Stimulated activated CD4-positive, alpha-beta T cell treated with anti-CD3 and anti-CD28 coated beads, Interleukin-12 subunit alpha, Interleukin-12 subunit beta, amount 100 ng/mL, for 4 hours (primary cell): Measurements from ENCODE around the gene HACD2.

Experiments
- DNase-seq: peaks from one replicate; pipeline ENCODE4 v3.0.0-alpha.2; 2020

Gene HACD2

DNA sequence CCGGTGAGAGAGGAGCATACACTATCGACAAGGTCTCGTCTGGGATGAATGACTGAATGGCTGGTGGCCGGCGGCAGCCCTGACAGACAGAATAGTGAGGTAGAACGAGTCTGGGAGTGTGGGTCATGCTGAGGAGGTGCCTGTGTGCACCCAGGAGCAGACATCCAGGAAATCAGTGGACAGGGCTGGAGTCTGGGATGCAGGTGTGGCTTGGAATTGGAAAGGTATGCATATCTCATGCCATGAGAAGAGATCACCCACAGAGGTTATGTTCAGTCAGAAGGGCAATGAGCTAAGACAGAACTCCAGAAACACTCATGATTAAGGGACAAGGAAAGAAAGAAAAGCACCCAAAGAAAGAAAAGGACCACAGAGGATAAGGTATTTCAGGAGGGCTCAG is 20.8 kb downstream of the HACD2 start:
- DNase-seq: no peak

DNA sequence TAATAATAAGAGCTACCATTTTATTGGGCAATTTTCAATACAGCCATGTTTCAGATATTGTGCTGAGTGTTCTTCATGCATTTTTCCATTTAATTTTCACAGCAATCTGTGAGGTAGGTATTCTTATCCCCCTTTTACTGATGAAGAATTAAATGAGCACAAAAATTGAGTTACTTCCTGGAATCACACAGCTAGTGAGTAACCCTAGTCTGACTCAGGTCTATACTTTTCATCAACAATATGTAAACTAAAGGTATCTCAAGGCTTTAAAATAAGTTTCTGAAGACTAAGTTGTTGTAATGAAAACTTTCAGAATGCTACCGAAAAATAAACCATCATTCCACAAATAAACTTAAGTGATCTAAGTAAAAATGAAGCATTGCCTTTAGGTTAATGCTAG is 22.3 kb downstream of the HACD2 start:
- DNase-seq: no peak

DNA sequence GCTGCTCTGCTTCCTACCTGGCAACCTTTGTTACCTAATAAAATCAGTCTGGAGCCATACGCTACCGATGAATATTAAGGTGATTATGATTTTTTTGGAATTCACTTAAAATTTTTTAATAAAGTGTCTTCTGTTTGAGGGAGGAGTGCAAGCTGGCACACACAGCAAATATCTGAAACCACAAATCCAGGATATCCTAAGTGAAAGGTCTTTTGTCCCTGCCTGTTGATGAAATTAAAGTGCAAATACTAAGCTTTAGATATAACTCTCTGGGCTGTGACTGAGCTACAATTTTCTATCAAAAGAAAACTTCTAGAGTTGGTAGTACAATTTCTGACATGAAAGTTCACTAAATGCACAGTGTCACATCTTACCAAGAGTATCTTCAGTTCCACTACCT is 23.7 kb downstream of the HACD2 start:
- DNase-seq: no peak

DNA sequence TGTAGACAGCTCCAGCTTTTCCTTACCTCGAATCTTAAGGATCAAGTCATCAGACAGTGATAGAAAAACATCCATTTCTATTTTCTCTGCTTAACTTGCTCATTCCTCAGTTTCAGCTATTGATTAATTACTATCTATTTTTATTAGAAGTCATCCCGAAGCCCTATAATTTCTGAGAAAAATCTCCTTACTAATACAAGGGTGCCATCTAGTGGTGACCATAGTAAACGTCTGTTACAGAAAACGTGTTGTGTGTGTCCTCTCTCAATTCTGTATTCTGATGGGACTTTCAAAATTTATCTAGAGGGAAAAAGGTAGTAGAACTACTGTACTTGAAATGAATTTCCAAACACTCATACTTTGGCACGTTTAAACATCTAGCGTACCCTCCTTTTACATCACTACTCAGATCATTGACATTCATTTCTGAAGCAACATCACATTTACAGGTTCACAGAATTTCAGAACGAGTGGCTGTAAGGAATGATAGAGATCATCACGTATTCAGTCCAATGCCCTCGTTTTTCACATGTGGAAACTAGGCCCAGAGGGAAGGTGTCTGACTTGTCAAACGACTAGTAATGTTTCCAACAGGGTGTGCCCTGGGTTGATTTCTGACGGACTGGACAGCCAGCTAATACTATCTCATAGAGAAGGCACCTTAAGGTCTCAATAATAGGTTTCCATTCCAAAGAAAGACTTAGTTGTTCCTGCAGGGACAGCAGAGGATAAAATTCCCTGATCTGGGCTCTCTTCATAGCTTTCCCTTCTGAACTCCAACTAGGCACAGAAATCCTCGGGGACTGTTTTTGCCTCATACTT is 25.6 kb downstream of the HACD2 start:
- no peak for DNase-seq

DNA sequence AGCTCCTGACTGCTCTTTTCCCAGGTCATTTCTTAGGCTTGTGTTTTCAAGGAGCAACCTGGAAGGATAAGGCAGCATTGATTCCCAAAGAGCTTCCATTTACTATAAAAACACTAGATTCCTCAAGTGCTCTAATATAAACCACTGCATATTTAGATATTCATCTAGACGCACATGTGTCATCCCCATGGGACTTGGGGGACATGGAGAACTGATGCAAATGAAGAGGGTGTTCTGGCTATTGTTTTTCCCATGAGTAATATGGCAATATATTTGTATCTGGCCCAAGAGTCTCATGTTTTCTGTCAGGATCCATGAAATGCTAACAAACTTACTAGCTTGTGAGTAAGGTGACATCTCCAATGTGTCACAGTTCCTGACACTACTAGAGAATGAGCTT is 31.3 kb downstream of the HACD2 start:
- DNase-seq: no peak

DNA sequence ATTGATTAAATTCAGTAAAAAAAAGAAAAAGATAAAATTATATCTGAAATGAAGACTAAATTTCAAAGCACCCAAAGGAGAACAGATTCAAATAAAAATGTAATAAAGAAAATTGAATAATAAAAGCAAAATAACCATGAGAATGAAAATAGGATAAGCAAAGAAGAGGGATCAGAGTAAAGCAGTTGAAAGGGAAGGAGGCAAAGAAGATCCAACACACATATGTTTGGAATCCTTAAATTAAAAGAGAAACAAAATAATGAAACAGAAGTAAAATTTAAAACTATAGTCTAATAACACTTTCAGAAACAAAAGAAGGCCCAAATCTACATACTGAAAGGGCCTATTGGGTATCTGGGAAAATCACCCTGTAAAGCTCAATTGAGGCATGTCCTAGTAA is 32.1 kb downstream of the HACD2 start:
- DNase-seq: no peak

DNA sequence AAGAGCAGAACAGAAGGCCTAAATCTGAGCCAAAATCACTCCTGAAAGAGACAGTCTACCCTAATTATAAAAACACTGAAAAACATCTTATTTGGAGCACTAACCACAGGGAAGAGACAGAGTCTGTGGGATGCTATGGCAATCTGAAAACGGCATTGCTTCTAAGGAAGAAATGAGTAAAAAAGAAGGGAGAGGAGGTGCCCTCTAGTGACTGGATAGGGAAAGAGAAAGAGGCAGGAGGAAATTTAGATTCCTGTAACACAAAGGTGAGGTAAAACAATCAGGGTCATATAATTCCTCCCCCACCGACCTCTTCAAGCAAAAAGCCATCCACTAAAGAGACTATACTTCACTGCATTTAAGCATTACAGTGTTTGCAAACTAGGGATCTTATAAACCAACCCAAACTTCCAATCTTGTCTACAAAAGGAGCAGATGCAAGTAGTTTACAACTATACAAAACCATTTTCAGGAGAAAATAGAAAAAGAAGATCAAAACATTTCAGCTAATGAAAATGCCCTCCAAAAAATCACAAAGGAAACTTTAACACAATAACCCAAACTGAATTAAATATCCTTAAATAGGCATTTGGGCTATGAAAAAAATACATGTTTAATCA is 32.6 kb downstream of the HACD2 start:
- DNase-seq: no peak

DNA sequence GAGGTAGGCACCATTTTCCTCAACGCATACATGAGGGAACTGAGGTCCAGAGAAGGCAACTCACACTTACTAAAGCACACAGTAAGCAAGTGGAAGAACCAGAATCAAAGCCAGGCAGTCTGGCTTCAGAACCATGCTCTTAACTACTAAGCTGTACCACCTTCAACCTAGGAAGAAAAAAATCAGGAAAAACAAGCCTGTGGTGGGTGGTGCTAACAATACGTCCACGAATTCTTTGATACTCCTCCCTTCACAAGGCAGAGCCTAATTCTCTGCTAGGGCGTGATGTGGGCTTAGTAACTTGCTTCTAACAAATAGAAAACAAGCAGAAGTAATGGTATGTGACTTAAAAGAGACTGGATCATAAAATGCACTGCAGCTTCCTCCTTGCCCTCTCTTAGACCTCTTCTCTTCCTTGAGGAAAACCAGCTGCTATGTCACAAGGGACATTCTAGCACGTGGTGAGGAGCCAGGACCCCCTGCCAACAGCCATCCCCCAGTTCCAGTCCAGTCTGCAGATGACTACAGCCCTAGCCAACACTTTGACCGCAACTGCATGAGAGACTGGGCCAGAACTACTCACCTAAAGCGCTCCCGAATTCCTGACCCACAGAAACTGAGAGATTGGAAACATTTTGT is 36.9 kb downstream of the HACD2 start:
- no peak for DNase-seq

DNA sequence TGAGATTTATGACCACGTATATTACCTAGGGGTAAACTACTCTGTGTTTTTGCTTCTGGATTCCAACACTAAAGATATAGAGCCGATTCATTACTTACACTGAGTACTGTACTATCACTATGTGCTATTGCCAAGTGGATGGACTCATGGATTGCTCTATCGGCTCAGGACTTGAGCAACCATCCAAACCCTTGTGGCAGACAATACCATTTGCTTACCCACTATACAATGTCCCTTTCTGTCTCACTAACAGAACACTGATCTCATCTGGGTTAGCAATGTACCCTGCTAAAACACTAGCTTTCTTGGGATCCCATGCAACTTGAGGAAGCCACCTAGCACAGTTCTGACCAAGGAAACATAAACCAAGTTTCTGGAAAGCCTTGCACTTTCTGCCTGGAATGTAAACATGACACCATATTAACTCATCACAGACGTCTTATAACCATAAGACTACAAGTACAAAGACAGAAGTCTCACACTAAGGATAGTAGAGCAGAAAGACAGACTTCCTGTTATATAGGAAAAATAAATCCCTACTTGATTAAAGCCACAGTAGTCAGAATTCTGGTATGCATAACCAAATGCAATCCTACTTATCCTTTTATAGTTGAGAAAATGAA is 38.6 kb downstream of the HACD2 start:
- no peak for DNase-seq

DNA sequence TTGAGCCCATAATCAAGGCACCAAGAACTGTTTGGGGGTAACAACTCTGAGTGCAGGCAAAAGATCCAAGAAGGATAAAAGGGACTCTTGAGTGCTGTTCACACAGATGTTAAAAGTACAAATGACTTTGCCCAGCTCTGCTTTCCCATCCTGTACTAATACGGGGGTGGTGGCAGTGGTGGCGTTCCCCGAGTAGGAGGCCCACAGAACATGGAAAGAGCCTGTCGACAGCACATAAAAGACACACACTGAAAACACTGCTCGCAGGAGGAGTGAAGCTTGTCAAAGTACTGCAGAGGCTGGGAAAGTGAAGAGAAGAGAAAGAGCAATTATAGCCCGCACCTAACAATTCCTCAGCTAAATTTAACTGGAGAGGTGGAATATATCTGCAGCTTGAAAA is 40.9 kb downstream of the HACD2 start:
- no peak for DNase-seq

DNA sequence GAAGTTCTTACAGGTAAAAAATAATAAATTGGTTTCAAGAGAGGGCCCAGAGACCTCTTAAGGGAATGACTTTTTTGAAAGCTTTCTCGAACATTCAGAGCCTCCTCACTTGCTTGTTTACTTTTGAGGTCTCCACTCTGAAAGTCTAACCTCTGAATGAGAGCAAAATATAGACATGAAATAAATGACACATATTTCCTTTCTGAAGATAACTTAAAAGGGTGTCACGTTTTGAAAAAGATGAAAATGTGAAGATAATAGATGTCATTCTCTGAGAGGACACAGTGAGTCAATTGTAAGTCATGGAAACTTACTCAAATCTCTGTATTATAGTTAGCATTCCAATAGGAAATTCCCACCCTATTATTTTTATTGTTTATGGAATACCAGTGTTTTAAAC is 44.6 kb downstream of the HACD2 start:
- DNase-seq: no peak

DNA sequence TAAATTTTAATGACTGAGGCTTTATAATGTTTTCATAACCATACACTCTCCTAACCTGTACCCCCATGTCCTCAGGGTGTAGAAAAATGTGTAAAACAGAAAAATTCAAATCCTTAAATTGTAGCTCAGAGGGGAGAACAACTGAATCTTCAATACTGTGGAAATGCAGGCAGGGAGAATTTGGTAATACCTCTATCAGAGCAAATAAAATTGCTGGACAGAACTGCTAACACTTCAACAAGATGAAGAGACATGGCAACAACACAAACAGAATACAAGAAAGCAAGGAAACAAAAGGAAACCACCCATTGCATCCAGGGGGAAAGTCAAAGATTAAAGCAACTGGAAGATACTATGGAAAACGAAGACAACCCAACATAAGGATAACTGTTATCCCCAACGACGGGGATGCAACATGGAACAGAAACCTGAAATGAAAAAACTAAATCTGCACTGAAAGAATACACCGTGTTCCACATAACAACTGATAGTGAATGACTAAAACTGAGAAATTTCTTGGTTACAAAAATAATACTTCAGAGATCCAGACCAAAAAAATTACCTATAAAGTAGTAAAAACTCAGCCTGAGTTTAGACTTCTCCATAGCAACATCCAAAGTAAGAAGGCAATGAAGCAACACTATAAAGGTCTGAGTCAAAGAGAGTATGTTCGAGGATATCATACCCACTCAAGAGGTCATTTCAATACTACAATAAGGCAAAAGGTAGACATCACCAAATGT is 48.5 kb downstream of the HACD2 start:
- no peak for DNase-seq

DNA sequence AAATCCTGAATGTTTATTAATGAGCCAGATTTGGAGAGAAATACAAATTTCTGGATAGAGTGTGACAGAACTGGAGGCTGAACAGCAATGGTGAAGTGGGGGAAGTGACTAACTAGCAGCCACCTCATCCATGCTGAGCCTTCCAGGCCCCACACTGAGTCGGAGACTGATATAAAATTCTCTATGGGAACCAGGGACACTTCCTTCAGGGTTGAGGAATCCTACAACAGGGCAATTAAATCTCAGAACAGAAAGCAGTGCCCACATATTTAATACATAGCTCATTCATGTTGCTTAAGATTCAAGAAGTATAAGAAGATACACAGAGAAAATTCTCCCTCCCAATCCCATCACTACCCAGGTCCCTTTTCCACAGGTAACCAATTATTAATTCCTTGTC is 49.3 kb downstream of the HACD2 start:
- DNase-seq: no peak

DNA sequence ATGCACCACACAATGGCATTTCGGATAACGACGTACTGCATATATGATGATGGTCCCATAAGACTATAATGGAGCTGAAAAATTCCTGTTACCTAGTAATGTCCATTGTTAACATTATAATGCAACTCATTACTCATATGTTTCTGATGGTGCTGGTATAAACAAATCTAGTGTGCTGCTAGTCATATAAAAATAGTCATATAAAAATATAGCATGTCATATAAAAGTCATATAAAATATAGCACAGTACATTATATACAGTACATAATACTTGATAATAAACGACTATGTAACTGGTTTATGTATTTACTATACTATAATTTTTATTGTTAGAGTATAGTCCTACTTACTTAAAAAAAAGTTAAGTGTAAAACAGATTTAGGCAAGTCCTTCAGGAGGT is 50.6 kb downstream of the HACD2 start:
- DNase-seq: no peak

DNA sequence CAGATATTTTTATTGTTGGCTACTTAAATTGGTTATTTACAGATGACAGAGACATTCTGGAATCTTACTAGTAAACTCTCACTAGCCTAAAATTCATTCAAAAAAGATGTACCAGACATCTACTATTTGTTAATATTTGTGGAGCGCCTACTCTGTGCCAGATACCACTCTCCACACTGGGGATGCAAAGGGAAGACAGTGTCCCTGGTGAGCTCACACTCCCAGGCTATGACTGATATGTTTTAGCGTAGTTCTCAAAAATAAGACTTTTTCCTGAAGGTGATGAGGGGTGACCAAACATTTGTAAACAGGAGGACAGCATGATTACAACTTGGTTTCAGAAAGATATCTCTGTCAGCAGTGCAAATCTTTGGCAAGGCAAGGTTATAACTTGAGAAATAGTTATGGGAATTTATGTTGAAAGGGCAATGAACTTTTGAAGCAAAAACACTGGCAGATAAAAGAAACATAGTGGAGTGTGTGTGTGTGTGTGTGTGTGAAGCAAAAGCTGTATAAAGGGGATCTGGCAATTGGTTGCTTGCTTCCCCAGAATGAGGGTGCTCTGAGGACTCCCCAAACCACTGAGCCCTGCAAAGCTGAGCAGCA is 51.2 kb downstream of the HACD2 start:
- DNase-seq: no peak

DNA sequence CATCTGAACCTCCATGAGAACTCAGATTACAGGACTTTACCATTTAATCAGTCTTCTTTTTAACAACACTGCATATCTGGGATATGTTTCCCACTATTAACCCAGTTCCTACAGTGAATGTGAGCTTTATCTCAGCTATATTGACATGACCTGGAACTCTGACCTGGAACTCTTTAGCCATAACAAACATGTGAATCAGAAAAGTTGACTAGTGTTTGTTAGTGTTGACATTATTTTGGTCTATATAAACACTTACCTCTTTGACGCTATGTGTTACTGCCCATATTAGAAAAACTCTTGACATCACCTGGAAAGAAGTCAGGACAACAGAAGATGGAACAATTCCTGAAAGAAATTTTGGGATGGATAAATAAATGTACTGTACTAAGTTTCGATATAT is 56.7 kb downstream of the HACD2 start:
- DNase-seq: no peak

DNA sequence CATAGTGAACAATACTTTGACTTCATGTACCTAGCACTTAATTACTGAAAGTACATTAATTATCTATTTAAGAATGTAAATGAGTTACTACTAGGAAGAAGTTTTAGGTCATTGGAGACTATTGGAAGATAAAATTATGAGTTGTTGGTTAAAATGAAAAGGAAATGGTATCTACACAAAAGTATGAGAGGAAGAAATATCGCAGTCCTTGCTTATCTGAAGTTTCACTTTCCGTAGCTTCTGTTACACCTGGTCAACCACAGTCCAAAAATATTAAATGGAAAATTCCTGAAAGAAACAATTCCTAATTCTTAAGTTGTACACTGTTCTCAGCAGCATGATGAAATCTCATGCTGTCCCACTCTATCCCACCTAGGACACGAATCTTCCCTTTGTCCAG is 57.8 kb downstream of the HACD2 start:
- no peak for DNase-seq

DNA sequence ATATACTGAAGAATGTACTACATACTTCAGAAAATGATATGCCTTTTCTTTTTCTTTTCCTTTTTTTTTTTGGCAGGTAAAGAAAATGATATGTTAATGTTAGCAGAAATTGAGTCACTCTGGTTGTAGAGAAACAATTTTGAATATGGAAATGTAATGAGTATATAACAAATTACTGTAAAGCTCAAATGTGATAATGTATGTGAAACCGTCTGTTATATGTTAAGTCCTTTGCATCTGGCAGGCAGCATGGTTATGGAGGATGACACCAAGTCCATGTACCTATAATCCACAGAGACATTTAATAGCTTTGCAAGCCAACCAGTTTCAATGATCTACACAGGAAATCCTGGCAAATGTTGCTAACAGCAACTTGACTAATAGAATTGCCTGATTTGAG is 58.4 kb downstream of the HACD2 start:
- DNase-seq: no peak

DNA sequence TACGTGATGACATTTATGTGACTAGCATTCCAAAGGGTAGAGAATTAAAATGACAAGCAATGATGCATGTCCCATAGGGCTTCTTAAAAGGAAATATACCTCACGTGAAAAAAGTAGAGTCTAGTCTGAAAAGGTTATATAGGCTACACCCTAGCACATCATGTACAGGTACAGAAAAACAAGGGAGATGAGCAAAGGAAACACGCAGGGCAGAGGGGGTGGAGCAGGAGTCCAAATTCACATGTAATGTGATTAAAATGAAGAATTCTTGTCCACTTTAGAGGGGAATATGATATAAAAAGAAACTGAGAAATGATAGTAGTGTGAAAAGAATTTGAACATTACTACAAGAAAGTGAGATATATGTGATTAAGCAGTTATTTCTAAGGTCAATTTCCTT is 59.4 kb downstream of the HACD2 start:
- no peak for DNase-seq

DNA sequence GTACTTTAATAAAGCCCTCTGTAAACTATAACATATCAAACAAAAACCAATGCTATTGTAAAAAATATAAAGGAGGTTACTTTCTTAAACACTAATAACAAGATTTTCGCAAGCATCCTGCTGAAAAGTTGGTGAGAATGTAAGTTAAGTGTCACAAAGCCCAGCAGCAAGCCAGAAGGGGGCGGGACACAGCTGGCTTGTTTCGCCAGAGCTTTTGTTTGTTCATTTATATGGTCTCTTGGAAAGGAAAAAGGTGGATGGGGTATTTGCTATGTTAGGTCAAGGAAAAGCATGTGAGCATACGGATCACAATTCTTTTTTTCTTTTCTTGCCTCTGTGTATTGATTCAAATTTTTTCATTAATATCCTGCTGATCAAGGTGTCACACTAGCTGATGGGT is 59.9 kb downstream of the HACD2 start:
- no peak for DNase-seq

DNA sequence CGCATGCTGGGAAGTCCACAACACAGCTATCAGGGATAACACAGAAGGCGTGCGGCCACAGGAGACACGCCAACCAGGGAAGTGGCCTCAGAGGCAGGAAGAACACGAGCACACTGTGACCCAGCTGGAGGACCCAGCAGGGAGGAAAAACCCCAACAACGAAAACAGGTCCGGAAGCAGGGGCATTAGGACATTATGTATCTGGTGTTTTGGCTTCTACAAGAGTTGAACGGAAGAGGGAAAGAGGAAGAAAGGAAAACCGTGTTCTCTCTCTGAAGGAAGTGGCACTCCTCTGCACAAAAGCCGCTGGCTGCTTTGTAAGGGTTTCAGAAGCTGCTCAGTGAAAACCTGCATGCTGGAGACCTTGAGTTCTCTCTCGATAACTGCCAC is 61.8 kb downstream of the HACD2 start:
- no peak for DNase-seq

DNA sequence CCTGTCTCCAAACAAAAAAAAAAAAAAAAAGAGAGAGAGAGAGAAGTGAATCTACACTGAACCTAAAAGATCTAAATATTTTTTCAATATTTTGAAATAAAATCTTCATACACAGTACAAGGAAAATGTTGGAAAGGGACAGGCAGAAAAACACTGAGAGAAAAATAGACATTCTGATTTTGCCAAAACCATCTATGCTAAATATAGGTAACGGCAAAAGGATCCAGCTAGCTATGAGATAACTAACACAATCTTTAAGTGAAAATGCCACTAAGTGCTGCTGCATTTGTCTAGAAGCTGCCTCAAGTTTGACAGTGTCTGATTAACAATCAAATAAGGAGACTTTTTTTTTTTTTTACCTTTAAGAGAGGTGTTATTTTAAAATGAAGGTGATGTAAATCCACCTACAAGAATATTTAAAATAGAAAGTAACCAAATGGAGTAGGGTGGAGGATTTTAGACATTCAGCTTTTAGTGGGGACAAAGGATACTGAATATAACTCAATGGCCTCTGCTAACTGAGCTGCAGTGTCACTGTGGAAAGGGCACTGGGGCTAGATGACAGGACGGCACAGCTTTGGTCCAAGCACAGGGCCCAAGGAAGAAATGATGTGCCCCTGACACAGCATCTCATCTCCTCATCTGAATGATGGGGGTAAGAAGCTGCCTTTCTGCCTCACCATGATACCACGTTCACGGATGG is 62.4 kb downstream of the HACD2 start:
- no peak for DNase-seq
